Heart left ventricle (tissue), 16 donors: Measurements from ENCODE around the gene VPS13C. TPM values are rescaled to one million over a fixed set of nuclear protein-coding genes. Genes with fewer than 3 reads are reported as not detected.

Experiments used
- ATAC-seq, 4 donors: fragments of 200-7000 bp; cut with Tn5 transposase; one replicate each; pipeline ENCODE4 v1.9.1; 2020 to 2022; ENCODE audit warnings: moderate library complexity in 4 of 4, mild to moderate bottlenecking in 3 of 4, moderate number of reproducible peaks in 1 of 4
- DNase-seq, 5 donors: peaks; one replicate each; pipeline ENCODE4 v3.0.0-alpha.2; 2020
- H3K27ac ChIP-seq, 12 donors: fragments of 200-600 bp; sonication (generic) in 4 of 12; one replicate each; pipeline versions ENCODE4 v1.5.0 to v1.8.0; 2016 to 2022; ENCODE audit warnings: mild to moderate bottlenecking in 2 of 12
- H3K27me3 ChIP-seq, 9 donors: fragments of 200-600 bp; sonication (generic) in 2 of 9; one replicate each; pipeline versions ENCODE4 v1.5.1 to v1.8.0; 2016 to 2022; ENCODE audit warnings: mild to moderate bottlenecking in 3 of 9
- H3K36me3 ChIP-seq, 9 donors: fragments of 200-600 bp; sonication (generic) in 2 of 9; one replicate each; pipeline versions ENCODE4 v1.5.0 to v1.8.0; 2018 to 2022; ENCODE audit warnings: mild to moderate bottlenecking in 2 of 9
- H3K4me1 ChIP-seq, 12 donors: fragments of 200-600 bp; sonication (generic) in 4 of 12; one replicate each; pipeline versions ENCODE4 v1.5.0 to v1.8.0; 2016 to 2022; ENCODE audit warnings: mild to moderate bottlenecking in 3 of 12
- H3K4me3 ChIP-seq, 12 donors: fragments of 200-600 bp; sonication (generic) in 4 of 12; one replicate each; pipeline versions ENCODE4 v1.5.0 to v1.8.0; 2017 to 2022; ENCODE audit warnings: mild to moderate bottlenecking in 9 of 12, moderate library complexity in 4 of 12
- H3K9me3 ChIP-seq, 12 donors: fragments of 200-600 bp; sonication (generic) in 4 of 12; one replicate each; pipeline versions ENCODE4 v1.5.0 to v1.8.0; 2016 to 2022; ENCODE audit warnings: mild to moderate bottlenecking in 1 of 12
- POLR2A ChIP-seq, 2 donors: fragments of 450-650 bp; IDR thresholded peaks; one replicate each; pipeline ENCODE4 v1.6.1; 2017; ENCODE audit warnings: antibody characterized with exemption in 2 of 2, mild to moderate bottlenecking in 2 of 2, moderate library complexity in 2 of 2
- WGBS, 4 donors: extraction: QIAGEN DNeasy Blood & Tissue Kit in 2 of 4; methylation state at CpG; one replicate each; pipeline versions ENCODE4 v1.1.5 to v1.1.7; 2013 to 2018; 5-methylcytosine and 5-hydroxymethylcytosine counted together
- intact Hi-C, 10 donors: fragments of 100-400 bp; cut with DNase I; formaldehyde crosslinking; loops; one replicate each; pipeline versions ENCODE4 v1.11.1 to v1.14.2; 2022
- polyA plus RNA-seq, 2 donors: library from polyadenylated mRNA; stranded (reverse); fragments of 200-250 nt; gene quantifications; one replicate each; pipeline ENCODE4 v1.2.3, GENCODE V29; 2013
- total RNA-seq, 9 donors: library from RNA; depleted of rRNA in 2 of 9; stranded (reverse); fragments of >200 nt in 2 of 9; fragmentation: NEBNext Ultra II Directional in 3 of 9; extraction: Animal tissue kit (Norgen Biotek cat#: 25700) in 3 of 9; gene quantifications; one replicate each; pipeline versions ENCODE4 v1.1.0 to v1.2.4, GENCODE V29; 2016 to 2023
- TF ChIP-seq, protein P1 (sequence below), 12 donors: fragments of 200-600 bp; sonication (generic) in 4 of 12; IDR thresholded peaks; one replicate each; pipeline versions ENCODE4 v1.5.0 to v1.8.0; 2018 to 2022; ENCODE audit warnings: antibody characterized with exemption in 12 of 12, mild to moderate bottlenecking in 5 of 12
- donor health status: ischemic (EF 13 %, LVEDD 7.1; RV severe dilation, severe dysfunction).
- donor health status: healthy with polysubstance abuse.
- donor health status: DM: no; HTN: yes; CAD: no.
- donor health status: DM: no; HTN: no; CAD: no.
- donor health status: ischemic (EF 25% LVEDD 6.9; RV normal size, moderate dysfunction).
- donor health status: ischemic (EF 25% LVEDD 5.7; RV mildly dilated, moderate dysfunction).
- donor health status: healthy.
- donor health status: DM: yes; HTN: yes; CAD: no.
- donor health status: ischemic (EF 35%, LVEDD 5.7; RV mildly dilated, moderate dysfunction).
- donor health status: nonischemic (EF 11% LVEDD 7.7; RV severe dilation, severe dysfunction).
- donor health status: DM: yes; HTN: yes; CAD: no.
- donor health status: PGD.
- donor health status: ischemic (EF 29% LVEDD 5.4; RV normal size, mild dysfunction).
- donor health status: nonischemic (EF 23%, LVEDD 6.1; RV moderate dilation, normal function).

The VPS13C gene
- total and polyA plus RNA-seq, 11 donors, result 9.8 to 70.1 (median 36.5) TPM

DNA sequence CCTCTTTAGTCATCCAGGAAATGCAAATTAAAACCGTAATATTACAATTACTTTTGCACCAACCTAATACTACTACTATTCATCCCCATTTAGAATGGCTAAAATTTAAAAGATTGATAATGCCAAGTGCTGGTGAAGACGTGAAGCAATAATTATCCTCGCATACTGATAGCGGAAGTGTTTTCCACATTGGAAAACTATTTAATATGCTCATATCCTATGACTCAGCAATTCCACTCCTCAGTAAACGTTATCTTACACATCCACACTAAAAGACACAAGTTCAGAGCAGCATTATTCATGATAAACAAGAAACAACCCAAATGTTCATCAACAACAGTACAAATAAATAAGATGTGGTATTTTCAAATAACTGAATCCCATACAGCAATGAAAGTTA, 70.6 kb downstream of the VPS13C start:
- Histone ChIP-seq H3K27ac (no peak overlapping the region), H3K4me1 (peaks cover 0 to 6% (median 0%) of the 10 kb centered on the region in 12 donors), H3K27me3 (no peaks in the 10 kb centered on the region), H3K9me3 (peaks cover 0 to 5% (median 0%) of the 10 kb centered on the region in 12 donors), H3K36me3 (peaks cover 0 to 71% (median 47%) of the 10 kb centered on the region in 9 donors), H3K4me3 (no peak overlapping the region)
- intact Hi-C loops, result no loop called here
- 70 to 93% (median 74%) methylated on average over 5 of the region's 5 CpGs for WGBS, 4 donors
- DNase-seq (no peak), ATAC-seq (no peak)
- TF ChIP-seq POLR2A (IDR thresholded peaks at IDR 0.05), result no peak
- TF ChIP-seq, protein P1, sequence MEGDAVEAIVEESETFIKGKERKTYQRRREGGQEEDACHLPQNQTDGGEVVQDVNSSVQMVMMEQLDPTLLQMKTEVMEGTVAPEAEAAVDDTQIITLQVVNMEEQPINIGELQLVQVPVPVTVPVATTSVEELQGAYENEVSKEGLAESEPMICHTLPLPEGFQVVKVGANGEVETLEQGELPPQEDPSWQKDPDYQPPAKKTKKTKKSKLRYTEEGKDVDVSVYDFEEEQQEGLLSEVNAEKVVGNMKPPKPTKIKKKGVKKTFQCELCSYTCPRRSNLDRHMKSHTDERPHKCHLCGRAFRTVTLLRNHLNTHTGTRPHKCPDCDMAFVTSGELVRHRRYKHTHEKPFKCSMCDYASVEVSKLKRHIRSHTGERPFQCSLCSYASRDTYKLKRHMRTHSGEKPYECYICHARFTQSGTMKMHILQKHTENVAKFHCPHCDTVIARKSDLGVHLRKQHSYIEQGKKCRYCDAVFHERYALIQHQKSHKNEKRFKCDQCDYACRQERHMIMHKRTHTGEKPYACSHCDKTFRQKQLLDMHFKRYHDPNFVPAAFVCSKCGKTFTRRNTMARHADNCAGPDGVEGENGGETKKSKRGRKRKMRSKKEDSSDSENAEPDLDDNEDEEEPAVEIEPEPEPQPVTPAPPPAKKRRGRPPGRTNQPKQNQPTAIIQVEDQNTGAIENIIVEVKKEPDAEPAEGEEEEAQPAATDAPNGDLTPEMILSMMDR (IDR thresholded peaks at IDR 0.05), result no peak

DNA sequence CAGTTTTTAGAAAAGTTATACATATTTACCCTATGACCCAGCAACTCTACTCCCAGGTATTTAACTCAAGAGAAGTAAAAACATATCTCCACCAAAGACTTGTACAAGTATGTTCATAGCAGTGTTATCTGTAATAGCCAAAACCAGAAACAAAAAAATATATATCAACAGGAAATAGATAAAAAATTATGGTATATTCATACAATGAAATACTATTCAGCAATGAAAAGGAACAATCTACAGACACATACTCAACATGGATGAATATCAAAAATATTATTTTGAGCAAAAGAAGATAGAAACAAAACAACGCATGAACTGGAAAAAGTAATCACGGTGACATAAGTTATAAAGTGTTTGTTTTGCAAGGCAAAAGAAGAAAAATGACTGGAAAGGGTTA, 72.4 kb downstream of the VPS13C start:
- no peak for TF ChIP-seq POLR2A (IDR thresholded peaks at IDR 0.05)
- TF ChIP-seq, protein P1 (IDR thresholded peaks at IDR 0.05), result no peak
- intact Hi-C loops, result no loop called here
- ATAC-seq (no peak), DNase-seq (no peak)
- 96 to 99% (median 97%) methylated on average over 2 of the region's 2 CpGs for WGBS, 4 donors
- no peaks in the 10 kb centered on the region for H3K27me3 ChIP-seq
- H3K9me3 ChIP-seq, result peaks cover 0 to 5% (median 0%) of the 10 kb centered on the region in 12 donors
- H3K36me3 ChIP-seq, result peaks cover 0 to 77% (median 65%) of the 10 kb centered on the region in 9 donors
- no peak overlapping the region for H3K4me3 ChIP-seq
- peaks cover 0 to 6% (median 0%) of the 10 kb centered on the region in 12 donors for H3K4me1 ChIP-seq
- H3K27ac ChIP-seq, result no peak overlapping the region

DNA sequence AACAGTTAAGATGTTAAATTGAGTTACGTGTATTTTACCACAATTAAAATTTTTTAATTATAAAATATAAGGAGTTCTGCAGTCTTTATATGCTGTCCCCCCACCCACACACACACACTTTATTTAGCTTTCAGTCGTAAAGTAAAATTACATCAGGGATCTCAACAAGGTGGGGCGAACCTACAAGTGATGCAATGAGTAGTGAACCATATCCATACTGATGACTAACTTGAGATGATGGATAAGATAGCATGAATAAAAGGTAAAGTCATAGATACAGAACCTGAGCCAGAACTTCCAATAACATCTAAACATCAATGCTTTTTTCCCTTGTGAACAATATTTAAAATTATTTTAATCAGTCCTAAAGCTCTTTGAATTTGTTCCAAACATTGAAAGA, 77.2 kb downstream of the VPS13C start:
- ATAC-seq, result no peak
- H3K36me3 ChIP-seq, result peaks cover 0 to 84% (median 74%) of the 10 kb centered on the region in 9 donors
- intact Hi-C loops, result no loop called here
- no peak overlapping the region for H3K4me3 ChIP-seq
- no peak for DNase-seq
- WGBS, 4 donors, result 97 to 99% (median 97%) methylated on average over 3 of the region's 3 CpGs
- H3K27me3 ChIP-seq, result no peaks in the 10 kb centered on the region
- peaks cover 0 to 6% (median 0%) of the 10 kb centered on the region in 12 donors for H3K4me1 ChIP-seq
- no peak overlapping the region for H3K27ac ChIP-seq
- TF ChIP-seq, protein P1 (IDR thresholded peaks at IDR 0.05), result no peak
- TF ChIP-seq POLR2A (IDR thresholded peaks at IDR 0.05), result no peak
- H3K9me3 ChIP-seq, result peaks cover 0 to 5% (median 0%) of the 10 kb centered on the region in 12 donors

DNA sequence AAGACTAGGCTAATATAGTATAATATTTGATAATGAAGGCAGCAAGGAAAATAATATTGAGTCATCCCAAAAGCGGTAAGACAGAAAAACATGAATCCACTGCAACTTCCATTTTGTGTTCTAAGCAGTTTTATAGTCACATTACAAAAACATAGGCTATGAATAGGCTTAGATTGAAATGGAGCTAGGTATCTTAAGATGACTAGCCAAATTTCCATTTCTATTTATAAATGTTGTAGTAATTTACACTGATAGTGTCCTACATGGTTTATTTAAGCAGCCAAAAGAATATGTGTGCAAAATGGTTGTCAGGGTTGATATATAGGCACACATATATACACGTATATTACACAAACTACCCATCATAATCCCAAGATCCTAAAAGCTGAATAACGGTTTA, 82.0 kb downstream of the VPS13C start:
- peak in 2 of 4 donors; percentile 50 to 55 for ATAC-seq
- Histone ChIP-seq H3K9me3 (no peaks in the 10 kb centered on the region), H3K4me3 (no peak overlapping the region), H3K27me3 (no peaks in the 10 kb centered on the region), H3K36me3 (peaks cover 0 to 91% (median 72%) of the 10 kb centered on the region in 9 donors), H3K27ac (peak overlapping the region in 1 of 12 donors; percentile 17), H3K4me1 (peaks cover 0 to 20% (median 2%) of the 10 kb centered on the region in 12 donors)
- WGBS, 4 donors, result 69 to 89% (median 85%) methylated on average over 3 of the region's 3 CpGs
- TF ChIP-seq POLR2A (IDR thresholded peaks at IDR 0.05), result no peak
- TF ChIP-seq, protein P1 (IDR thresholded peaks at IDR 0.05), result no peak
- DNase-seq, result no peak
- intact Hi-C loops, result loop anchor here in 2 of 10 donors (5.0 to 10.0 kb wide), 2 partner anchors 87 to 94 kb away; partner anchors contain the start of genes C2CD4A (in 1 of the 2) and VPS13C (in 1 of the 2)
